PC-9 (cell line): ENCODE measurements around the gene HSPA4L. TPM values are rescaled to one million over a fixed set of nuclear protein-coding genes. Genes with fewer than 3 reads are reported as not detected.
A peak's percentile ranks its signal among the peaks of the same experiment; 100 is the strongest.

ENCODE experiments used
- BruUV-seq: library from RNA; stranded (reverse); fragments of 400-500 nt; replicated peaks from 2 replicates; lab custom pipeline; 2021; lab: Mats Ljungman, UMichigan
- CTCF ChIA-PET: fragments of 300-600 bp; sonication (Branson Sonifier 250); formaldehyde crosslinking; loops from one replicate; lab custom pipeline; 2022; ENCODE audit warnings: antibody characterized with exemption; lab: Charles Lee
- POLR2A ChIA-PET: fragments of 300-600 bp; sonication (Branson Sonifier 250); formaldehyde crosslinking; loops from one replicate; lab custom pipeline; 2022; ENCODE audit warnings: antibody characterized with exemption; ENCODE audit not compliant: unreplicated experiment; lab: Charles Lee
- DNase-seq, 2 experiments: peaks; one replicate each; pipeline versions ENCODE4 v3.0.0 to v3.0.0-alpha.2; 2015 to 2022; ENCODE audit warnings: mixed read lengths in 1 of 2
- H2AFZ ChIP-seq: fragments of 200-600 bp; sonication (generic); 2 replicates; pipeline ENCODE4 v1.8.1; 2017; ENCODE audit warnings: antibody characterized with exemption
- H3F3A ChIP-seq: fragments of 200-600 bp; sonication (generic); 2 replicates; pipeline ENCODE4 v1.8.1; 2017; ENCODE audit warnings: antibody characterized with exemption, mild to moderate bottlenecking, low read depth; ENCODE audit not compliant: insufficient read depth
- H3K27ac ChIP-seq: fragments of 200-600 bp; sonication (generic); 2 replicates; pipeline ENCODE4 v1.6.1; 2016; ENCODE audit warnings: mixed run types
- H3K27me3 ChIP-seq: fragments of 200-600 bp; sonication (generic); 2 replicates; pipeline ENCODE4 v1.6.1; 2016; ENCODE audit warnings: low read depth, mixed run types; ENCODE audit not compliant: insufficient read depth
- H3K36me3 ChIP-seq: fragments of 200-600 bp; sonication (generic); 2 replicates; pipeline ENCODE4 v1.6.1; 2016; ENCODE audit warnings: low read depth, mixed run types
- H3K4me1 ChIP-seq: fragments of 200-600 bp; sonication (generic); replicated peaks from 2 replicates; pipeline ENCODE4 v1.6.1; 2016; ENCODE audit warnings: mixed run types; ENCODE audit not compliant: insufficient read depth
- H3K4me2 ChIP-seq: fragments of 200-600 bp; sonication (generic); 2 replicates; pipeline ENCODE4 v1.6.1; 2017; ENCODE audit warnings: mixed run types
- H3K4me3 ChIP-seq: fragments of 200-600 bp; sonication (generic); 2 replicates; pipeline ENCODE4 v1.6.1; 2016; ENCODE audit warnings: mixed run types
- H3K79me2 ChIP-seq: fragments of 200-600 bp; sonication (generic); 2 replicates; pipeline ENCODE4 v1.6.1; 2017; ENCODE audit warnings: low read depth, mixed run types
- H3K9me2 ChIP-seq: fragments of 200-600 bp; sonication (generic); 2 replicates; pipeline ENCODE4 v1.8.1; 2017; ENCODE audit warnings: mild to moderate bottlenecking; ENCODE audit not compliant: insufficient read depth
- H3K9me3 ChIP-seq: fragments of 200-600 bp; sonication (generic); 2 replicates; pipeline ENCODE4 v1.8.1; 2016; ENCODE audit warnings: low read depth; ENCODE audit not compliant: insufficient read depth
- H4K20me1 ChIP-seq: fragments of 200-600 bp; sonication (generic); 2 replicates; pipeline ENCODE4 v1.8.1; 2017; ENCODE audit not compliant: insufficient read depth
- EZH2 ChIP-seq: fragments of 200-600 bp; sonication (generic); IDR thresholded peaks from 2 replicates; pipeline ENCODE4 v1.8.0; 2017; ENCODE audit warnings: antibody characterized with exemption, low read depth
- intact Hi-C: fragments of 100-400 bp; cut with micrococcal nuclease; formaldehyde crosslinking; loops from one replicate; pipeline ENCODE4 v1.10.0; 2022; ENCODE audit not compliant: unreplicated experiment
- total RNA-seq: library from RNA; stranded (reverse); gene quantifications from 2 replicates; pipeline ENCODE4 v1.2.3, GENCODE V29; 2021
- TF ChIP-seq, protein P1 (sequence below): fragments of 200-600 bp; sonication (generic); conservative IDR thresholded peaks from 2 replicates; pipeline ENCODE4 v1.6.1; 2017; ENCODE audit warnings: mixed run types, antibody characterized with exemption, mild to moderate bottlenecking, moderate library complexity

Gene HSPA4L
- total RNA-seq, 1 experiment from 2014 or later, result 5.1 TPM

DNA sequence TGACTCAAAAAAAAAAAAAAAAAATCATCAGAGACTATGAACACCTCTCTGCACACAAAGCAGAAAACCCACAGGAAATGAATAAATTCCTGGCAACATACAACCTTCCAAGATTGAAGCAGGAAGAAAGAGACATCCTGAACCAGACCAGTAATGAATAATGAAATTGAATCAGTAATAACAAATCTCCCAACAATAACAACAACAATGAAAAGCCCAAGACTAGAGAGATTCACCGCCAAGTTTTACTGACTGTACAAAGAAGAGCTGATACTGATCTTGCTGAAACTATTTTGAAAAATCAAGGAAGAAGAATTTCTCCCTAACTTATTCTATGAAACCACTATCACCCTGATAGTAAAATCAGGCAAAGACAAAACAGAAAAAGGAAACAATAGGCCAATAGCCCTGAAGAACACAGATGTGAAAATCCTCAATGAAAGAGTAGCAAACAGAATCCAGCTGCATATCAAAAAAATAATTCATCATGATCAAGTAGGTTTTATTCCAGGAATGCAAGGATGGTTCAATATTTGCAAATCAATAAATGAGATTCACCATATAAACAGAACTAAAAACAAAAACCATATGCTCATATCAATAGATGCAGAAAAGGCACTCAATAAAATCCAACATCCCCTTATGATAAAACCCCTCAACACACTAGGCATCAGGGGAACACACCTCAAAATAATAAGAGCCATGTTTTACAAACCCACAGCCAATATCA, 67.5 kb downstream of the HSPA4L start:
- H3F3A ChIP-seq, result no peaks in the 10 kb centered on the region; the same call in 1 of the 2 replicates
- H3K4me1 ChIP-seq, result no peaks in the 10 kb centered on the region
- H3K27me3 ChIP-seq, result no peaks in the 10 kb centered on the region
- no peaks in the 10 kb centered on the region for H3K79me2 ChIP-seq
- intact Hi-C loops, result no loop called here
- H3K9me2 ChIP-seq, result no peaks in the 10 kb centered on the region
- POLR2A ChIA-PET, result no interaction called here
- peaks cover 28% of the 10 kb centered on the region for H3K9me3 ChIP-seq
- H3K4me2 ChIP-seq, result no peak overlapping the region
- CTCF ChIA-PET, result no interaction called here
- DNase-seq, result no peak
- H3K36me3 ChIP-seq, result no peaks in the 10 kb centered on the region
- TF ChIP-seq EZH2, result no peak
- TF ChIP-seq, protein P1, sequence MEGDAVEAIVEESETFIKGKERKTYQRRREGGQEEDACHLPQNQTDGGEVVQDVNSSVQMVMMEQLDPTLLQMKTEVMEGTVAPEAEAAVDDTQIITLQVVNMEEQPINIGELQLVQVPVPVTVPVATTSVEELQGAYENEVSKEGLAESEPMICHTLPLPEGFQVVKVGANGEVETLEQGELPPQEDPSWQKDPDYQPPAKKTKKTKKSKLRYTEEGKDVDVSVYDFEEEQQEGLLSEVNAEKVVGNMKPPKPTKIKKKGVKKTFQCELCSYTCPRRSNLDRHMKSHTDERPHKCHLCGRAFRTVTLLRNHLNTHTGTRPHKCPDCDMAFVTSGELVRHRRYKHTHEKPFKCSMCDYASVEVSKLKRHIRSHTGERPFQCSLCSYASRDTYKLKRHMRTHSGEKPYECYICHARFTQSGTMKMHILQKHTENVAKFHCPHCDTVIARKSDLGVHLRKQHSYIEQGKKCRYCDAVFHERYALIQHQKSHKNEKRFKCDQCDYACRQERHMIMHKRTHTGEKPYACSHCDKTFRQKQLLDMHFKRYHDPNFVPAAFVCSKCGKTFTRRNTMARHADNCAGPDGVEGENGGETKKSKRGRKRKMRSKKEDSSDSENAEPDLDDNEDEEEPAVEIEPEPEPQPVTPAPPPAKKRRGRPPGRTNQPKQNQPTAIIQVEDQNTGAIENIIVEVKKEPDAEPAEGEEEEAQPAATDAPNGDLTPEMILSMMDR, result no peak
- no peak overlapping the region; the same call in 1 of the 2 replicates for H3K4me3 ChIP-seq
- H2AFZ ChIP-seq, result no peak overlapping the region
- no peaks in the 10 kb centered on the region for H4K20me1 ChIP-seq
- BruUV-seq, result no TSS peak
- no peak overlapping the region for H3K27ac ChIP-seq

DNA sequence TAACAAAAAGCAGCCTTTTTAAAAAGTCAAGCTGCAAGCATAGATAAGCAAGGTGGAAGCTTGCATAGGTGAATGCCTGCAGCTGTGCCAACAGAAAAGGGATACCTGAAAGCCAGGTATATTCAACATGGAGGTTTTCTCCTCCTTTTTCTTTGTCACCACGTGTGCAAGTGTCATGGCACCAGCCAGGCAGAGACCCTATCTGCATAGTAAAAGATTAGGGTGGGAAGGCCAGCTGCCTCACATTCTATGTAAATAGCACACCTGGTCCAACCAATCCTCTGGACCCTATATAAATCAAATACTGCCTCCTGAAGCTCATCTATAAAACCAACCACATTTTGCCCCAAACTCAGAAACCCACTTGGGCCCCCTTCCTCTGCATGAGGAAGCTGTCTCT, 70.5 kb downstream of the HSPA4L start:
- Histone ChIP-seq H3F3A (peaks cover 17% of the 10 kb centered on the region), H3K27me3 (no peaks in the 10 kb centered on the region), H3K27ac (no peak overlapping the region), H3K4me1 (peaks cover 23% of the 10 kb centered on the region), H4K20me1 (no peaks in the 10 kb centered on the region), H3K9me3 (peaks cover 23% of the 10 kb centered on the region), H3K4me2 (no peak overlapping the region), H3K9me2 (no peaks in the 10 kb centered on the region), H3K79me2 (no peaks in the 10 kb centered on the region), H2AFZ (no peak overlapping the region), H3K4me3 (no peak overlapping the region), H3K36me3 (no peaks in the 10 kb centered on the region)
- DNase-seq, result no peak
- CTCF ChIA-PET, result no interaction called here
- intact Hi-C loops, result no loop called here
- POLR2A ChIA-PET, result no interaction called here
- BruUV-seq, result no TSS peak
- no peak for TF ChIP-seq EZH2

DNA sequence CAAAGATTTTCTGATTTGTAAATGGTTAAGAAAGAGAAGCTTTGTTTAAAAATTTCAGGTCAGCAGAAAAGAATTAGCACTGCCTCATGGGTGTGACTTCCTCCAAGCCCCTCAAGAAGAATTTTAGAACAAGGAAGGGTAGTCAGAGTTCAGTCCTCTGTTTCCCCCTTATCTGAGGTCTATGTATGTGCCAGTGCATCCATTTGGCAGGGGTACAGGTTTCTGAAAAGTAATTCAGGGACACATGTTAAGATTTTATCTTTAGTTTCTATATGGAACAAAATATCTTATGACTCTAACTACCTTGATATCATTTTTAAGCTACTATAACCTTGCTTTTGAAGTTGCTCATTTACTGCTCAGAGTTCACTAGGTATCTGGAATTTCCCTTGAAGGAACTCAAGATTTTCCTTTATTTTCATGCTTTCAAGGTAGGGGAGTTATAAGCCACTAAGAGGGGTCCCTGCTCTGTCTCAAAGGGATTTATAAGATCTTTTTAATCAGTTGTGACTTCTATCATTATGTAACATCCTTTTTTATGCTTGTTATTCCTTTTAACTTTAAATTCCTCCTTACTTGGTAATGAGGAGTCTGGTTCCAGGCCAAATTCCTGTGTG, 74.2 kb downstream of the HSPA4L start:
- H3K27ac ChIP-seq, result peak overlapping the region; percentile 78

More for the DNA sequence above, 74.2 kb downstream of the HSPA4L start:
- ChIA-PET POLR2A (interaction anchor here (0.6 kb wide), 1 partner anchor 1487 kb away, joined by 4 read pairs; no protein-coding TSS in a partner anchor), CTCF (no interaction called here)
- peak in 1 of 2 experiments; percentile 70 for DNase-seq
- no TSS peak for BruUV-seq
- no peaks in the 10 kb centered on the region for H3K79me2 ChIP-seq
- H3K4me2 ChIP-seq, result peak overlapping the region; percentile 39
- H3K9me3 ChIP-seq, result 0 out of 2 replicates have a peak, but pooled peaks cover 2% of the 10 kb centered on the region
- H3K36me3 ChIP-seq, result no peaks in the 10 kb centered on the region
- no peaks in the 10 kb centered on the region for H4K20me1 ChIP-seq
- peaks cover 18% of the 10 kb centered on the region for H3F3A ChIP-seq
- TF ChIP-seq EZH2, result no peak
- TF ChIP-seq, protein P1, result no peak
- H2AFZ ChIP-seq, result no peak overlapping the region
- H3K9me2 ChIP-seq, result no peaks in the 10 kb centered on the region
- intact Hi-C loops, result no loop called here
- peaks cover 23% of the 10 kb centered on the region for H3K4me1 ChIP-seq
- H3K27me3 ChIP-seq, result no peaks in the 10 kb centered on the region
- peak overlapping the region; percentile 0; the same call in 1 of the 2 replicates for H3K4me3 ChIP-seq
